HepG2 (cell line): ENCODE results near the gene SPIRE1. TPM values are rescaled to one million over a fixed set of nuclear protein-coding genes. Genes with fewer than 3 reads are reported as not detected.

Source experiments
- FLYWCH1 ChIP-seq: sonication (generic); formaldehyde crosslinking; IDR thresholded peaks from 2 replicates; pipeline ENCODE4 v1.8.1; 2023; ENCODE audit warnings: mild to moderate bottlenecking, missing genetic modification reagents
- HINFP ChIP-seq: sonication (generic); formaldehyde crosslinking; IDR thresholded peaks from 2 replicates; pipeline ENCODE4 v1.4.0; 2020; ENCODE audit warnings: low read depth, mild to moderate bottlenecking, missing genetic modification reagents
- KAT8 ChIP-seq: IDR thresholded peaks from 2 replicates; pipeline ENCODE4 v1.6.1; 2016; ENCODE audit warnings: missing genetic modification reagents, missing compliant biosample characterization
- PRMT3 ChIP-seq: sonication (generic); formaldehyde crosslinking; IDR thresholded peaks from 2 replicates; pipeline ENCODE4 v1.8.1; 2022; ENCODE audit warnings: low read depth, mild to moderate bottlenecking, moderate library complexity, missing genetic modification reagents, borderline replicate concordance
- YEATS4 ChIP-seq: sonication (generic); formaldehyde crosslinking; IDR thresholded peaks from 2 replicates; pipeline ENCODE4 v1.4.0; 2020; ENCODE audit warnings: missing genetic modification reagents, borderline replicate concordance
- ZFAT ChIP-seq: sonication (generic); formaldehyde crosslinking; conservative IDR thresholded peaks from 2 replicates; pipeline ENCODE4 v1.8.1; 2023; ENCODE audit warnings: missing genetic modification reagents, inconsistent platforms
- ZNF138 ChIP-seq: sonication (generic); formaldehyde crosslinking; IDR thresholded peaks from 2 replicates; pipeline ENCODE4 v1.5.0; 2020; ENCODE audit warnings: mild to moderate bottlenecking, low read depth, missing genetic modification reagents
- ZNF24 ChIP-seq: fragments of 450-650 bp; IDR thresholded peaks from 2 replicates; pipeline ENCODE4 v1.6.1; 2017; ENCODE audit warnings: antibody characterized with exemption, mild to moderate bottlenecking
- ZNF343 ChIP-seq: sonication (generic); formaldehyde crosslinking; IDR thresholded peaks from 2 replicates; pipeline ENCODE4 v1.4.0; 2020; ENCODE audit warnings: mild to moderate bottlenecking, missing genetic modification reagents
- ZNF430 ChIP-seq: sonication (generic); formaldehyde crosslinking; IDR thresholded peaks from 2 replicates; pipeline ENCODE4 v1.9.0; 2021; ENCODE audit warnings: mild to moderate bottlenecking, missing genetic modification reagents
- ZNF431 ChIP-seq: sonication (generic); formaldehyde crosslinking; IDR thresholded peaks from 2 replicates; pipeline ENCODE4 v1.9.0; 2022; ENCODE audit warnings: missing genetic modification reagents, low read depth, mild to moderate bottlenecking, borderline replicate concordance
- ZNF512 ChIP-seq: sonication (generic); formaldehyde crosslinking; IDR thresholded peaks from 2 replicates; pipeline ENCODE4 v1.4.0; 2020; ENCODE audit warnings: mild to moderate bottlenecking, missing genetic modification reagents
- ZNF713 ChIP-seq: sonication (generic); formaldehyde crosslinking; IDR thresholded peaks from 2 replicates; pipeline ENCODE4 v1.4.0; 2020; ENCODE audit warnings: mild to moderate bottlenecking, missing genetic modification reagents
- polyA plus RNA-seq, 8 experiments: library from polyadenylated mRNA; depleted of rRNA in 3 of 8; stranded (reverse) in 7 of 8; unstranded in 1 of 8; fragments of >200 nt; fragmentation: Illumina TruSeq in 4 of 8; extraction: Trizol in 4 of 8; gene quantifications; 2 replicates each; pipeline versions ENCODE4 v1.2.1 to v1.2.3, GENCODE V29; 2011 to 2016; ENCODE audit warnings: low read depth in 4 of 8, missing spikeins in 1 of 8, mixed read lengths in 1 of 8; ENCODE audit not compliant: insufficient read depth in 1 of 8
- total RNA-seq, 5 experiments: library from RNA; depleted of rRNA; stranded (reverse); fragments of >200 nt; fragmentation: Illumina TruSeq; extraction: Trizol; gene quantifications; 2 replicates each; pipeline ENCODE4 v1.2.3, GENCODE V29; 2016; ENCODE audit warnings: low read depth in 1 of 5
- TF ChIP-seq, protein P1 (sequence below): IDR thresholded peaks from 2 replicates; pipeline ENCODE4 v1.6.1; 2012; ENCODE audit warnings: inconsistent platforms
- TF ChIP-seq, protein P2 (sequence below): sonication (generic); formaldehyde crosslinking; IDR thresholded peaks from 2 replicates; pipeline ENCODE4 v1.4.0; 2020; ENCODE audit warnings: missing genetic modification reagents

Gene SPIRE1
- total and polyA plus RNA-seq, 2 of the 13 experiments (the other 11 are each of a cell fraction or from before 2014, with no cell fraction given), result 9.9 to 21.3 TPM

- no peak for TF ChIP-seq HINFP (CRISPR knock-in tag)
- no peak for TF ChIP-seq ZNF24
- TF ChIP-seq FLYWCH1 (CRISPR knock-in tag), result no peak
- 0 out of 2 replicates have a peak, but pooled peaks have one; percentile 26 for TF ChIP-seq ZNF343 (CRISPR knock-in tag)
- TF ChIP-seq ZFAT, result no peak
- no peak for TF ChIP-seq ZNF431 (CRISPR knock-in tag)
- no peak for TF ChIP-seq ZNF138
- TF ChIP-seq ZNF512, result no peak
- no peak; the same call in none of the 2 replicates for TF ChIP-seq YEATS4 (CRISPR knock-in tag)
- TF ChIP-seq, protein P1, sequence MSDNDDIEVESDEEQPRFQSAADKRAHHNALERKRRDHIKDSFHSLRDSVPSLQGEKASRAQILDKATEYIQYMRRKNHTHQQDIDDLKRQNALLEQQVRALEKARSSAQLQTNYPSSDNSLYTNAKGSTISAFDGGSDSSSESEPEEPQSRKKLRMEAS, result peak; percentile 82
- no peak for TF ChIP-seq ZNF430 (CRISPR knock-in tag)
- no peak for TF ChIP-seq KAT8 (CRISPR knock-in tag)
- TF ChIP-seq PRMT3 (CRISPR knock-in tag), result no peak; the same call in 1 of the 2 replicates
- TF ChIP-seq, protein P2, sequence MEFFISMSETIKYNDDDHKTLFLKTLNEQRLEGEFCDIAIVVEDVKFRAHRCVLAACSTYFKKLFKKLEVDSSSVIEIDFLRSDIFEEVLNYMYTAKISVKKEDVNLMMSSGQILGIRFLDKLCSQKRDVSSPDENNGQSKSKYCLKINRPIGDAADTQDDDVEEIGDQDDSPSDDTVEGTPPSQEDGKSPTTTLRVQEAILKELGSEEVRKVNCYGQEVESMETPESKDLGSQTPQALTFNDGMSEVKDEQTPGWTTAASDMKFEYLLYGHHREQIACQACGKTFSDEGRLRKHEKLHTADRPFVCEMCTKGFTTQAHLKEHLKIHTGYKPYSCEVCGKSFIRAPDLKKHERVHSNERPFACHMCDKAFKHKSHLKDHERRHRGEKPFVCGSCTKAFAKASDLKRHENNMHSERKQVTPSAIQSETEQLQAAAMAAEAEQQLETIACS (CRISPR knock-in tag), result peak; percentile 69
- TF ChIP-seq ZNF713 (CRISPR knock-in tag), result 0 out of 2 replicates have a peak, but pooled peaks have one; percentile 62
These were observed 796 bp downstream of the SPIRE1 start (continued) for GRCh38 chr18:12656938-12657683.
